Measurements from ENCODE around the gene EVL.

EVL gene

GRCh38 chr14:100124551-100125088, 59.4 kb downstream of the EVL start:
- Histone ChIP-seq H3K27me3 (ENCODE audit: low read depth, low read length) (no peaks in the 10 kb centered on the region), H3K4me3 (ENCODE audit: low read depth in 1 of 2, low read length in 2 of 2) (no peak overlapping the region), H3K9me3 (ENCODE audit: control insufficient read depth in 1 of 2, low read length in 2 of 2) (no peaks in the 10 kb centered on the region), H3K4me1 (ENCODE audit: control insufficient read depth in 1 of 2, insufficient read depth in 2 of 2, low read length in 2 of 2) (no peaks in the 10 kb centered on the region), H3K27ac (ENCODE audit: low read length) (no peak overlapping the region), H3K36me3 (ENCODE audit: control insufficient read depth in 1 of 2, insufficient read depth in 2 of 2, low read length in 2 of 2) (peaks cover 17 to 22% of the 10 kb centered on the region in 2 donors)

- H3K27me3 ChIP-seq (ENCODE audit: low read depth, low read length), result no peaks in the 10 kb centered on the region
- no peak overlapping the region for H3K27ac ChIP-seq (ENCODE audit: low read length)
- peaks cover 21 to 38% of the 10 kb centered on the region in 2 donors for H3K36me3 ChIP-seq (ENCODE audit: control insufficient read depth in 1 of 2, insufficient read depth in 2 of 2, low read length in 2 of 2)
- H3K9me3 ChIP-seq (ENCODE audit: control insufficient read depth in 1 of 2, low read length in 2 of 2), result no peaks in the 10 kb centered on the region
- H3K4me1 ChIP-seq (ENCODE audit: control insufficient read depth in 1 of 2, insufficient read depth in 2 of 2, low read length in 2 of 2), result peaks cover 0 to 2% of the 10 kb centered on the region in 2 donors
- no peak overlapping the region for H3K4me3 ChIP-seq (ENCODE audit: low read depth in 1 of 2, low read length in 2 of 2)
These were observed 61.2 kb downstream of the EVL start for GRCh38 chr14:100126401-100126800.

GRCh38 chr14:100127853-100128455, 62.7 kb downstream of the EVL start:
- no peaks in the 10 kb centered on the region for H3K27me3 ChIP-seq (ENCODE audit: low read depth, low read length)
- H3K4me1 ChIP-seq (ENCODE audit: control insufficient read depth in 1 of 2, insufficient read depth in 2 of 2, low read length in 2 of 2), result peaks cover 0 to 6% of the 10 kb centered on the region in 2 donors
- H3K9me3 ChIP-seq (ENCODE audit: control insufficient read depth in 1 of 2, low read length in 2 of 2), result no peaks in the 10 kb centered on the region
- H3K4me3 ChIP-seq (ENCODE audit: low read depth in 1 of 2, low read length in 2 of 2), result no peak overlapping the region
- peaks cover 21 to 53% of the 10 kb centered on the region in 2 donors for H3K36me3 ChIP-seq (ENCODE audit: control insufficient read depth in 1 of 2, insufficient read depth in 2 of 2, low read length in 2 of 2)
- H3K27ac ChIP-seq (ENCODE audit: low read length), result no peak overlapping the region

GRCh38 chr14:100128688-100129087, 63.5 kb downstream of the EVL start:
- H3K9me3 ChIP-seq (ENCODE audit: control insufficient read depth in 1 of 2, low read length in 2 of 2), result no peaks in the 10 kb centered on the region
- H3K27me3 ChIP-seq (ENCODE audit: low read depth, low read length), result no peaks in the 10 kb centered on the region
- peaks cover 18 to 58% of the 10 kb centered on the region in 2 donors for H3K36me3 ChIP-seq (ENCODE audit: control insufficient read depth in 1 of 2, insufficient read depth in 2 of 2, low read length in 2 of 2)
- no peak overlapping the region for H3K4me3 ChIP-seq (ENCODE audit: low read depth in 1 of 2, low read length in 2 of 2)
- peaks cover 0 to 6% of the 10 kb centered on the region in 2 donors for H3K4me1 ChIP-seq (ENCODE audit: control insufficient read depth in 1 of 2, insufficient read depth in 2 of 2, low read length in 2 of 2)
- H3K27ac ChIP-seq (ENCODE audit: low read length), result no peak overlapping the region

GRCh38 chr14:100129161-100129589, 64.0 kb downstream of the EVL start:
- Histone ChIP-seq H3K36me3 (ENCODE audit: control insufficient read depth in 1 of 2, insufficient read depth in 2 of 2, low read length in 2 of 2) (peaks cover 17 to 59% of the 10 kb centered on the region in 2 donors), H3K27me3 (ENCODE audit: low read depth, low read length) (no peaks in the 10 kb centered on the region), H3K9me3 (ENCODE audit: control insufficient read depth in 1 of 2, low read length in 2 of 2) (no peaks in the 10 kb centered on the region), H3K4me1 (ENCODE audit: control insufficient read depth in 1 of 2, insufficient read depth in 2 of 2, low read length in 2 of 2) (peaks cover 0 to 6% of the 10 kb centered on the region in 2 donors), H3K27ac (ENCODE audit: low read length) (no peak overlapping the region), H3K4me3 (ENCODE audit: low read depth in 1 of 2, low read length in 2 of 2) (no peak overlapping the region)

GRCh38 chr14:100130521-100130920, 65.3 kb downstream of the EVL start:
- no peaks in the 10 kb centered on the region for H3K27me3 ChIP-seq (ENCODE audit: low read depth, low read length)
- no peak overlapping the region for H3K4me3 ChIP-seq (ENCODE audit: low read depth in 1 of 2, low read length in 2 of 2)
- no peaks in the 10 kb centered on the region for H3K9me3 ChIP-seq (ENCODE audit: control insufficient read depth in 1 of 2, low read length in 2 of 2)
- peaks cover 21 to 62% of the 10 kb centered on the region in 2 donors for H3K36me3 ChIP-seq (ENCODE audit: control insufficient read depth in 1 of 2, insufficient read depth in 2 of 2, low read length in 2 of 2)
- H3K27ac ChIP-seq (ENCODE audit: low read length), result no peak overlapping the region
- H3K4me1 ChIP-seq (ENCODE audit: control insufficient read depth in 1 of 2, insufficient read depth in 2 of 2, low read length in 2 of 2), result peaks cover 0 to 6% of the 10 kb centered on the region in 2 donors

- H3K4me3 ChIP-seq (ENCODE audit: low read depth in 1 of 2, low read length in 2 of 2), result no peak overlapping the region
- no peaks in the 10 kb centered on the region for H3K27me3 ChIP-seq (ENCODE audit: low read depth, low read length)
- no peaks in the 10 kb centered on the region for H3K9me3 ChIP-seq (ENCODE audit: control insufficient read depth in 1 of 2, low read length in 2 of 2)
- no peak overlapping the region for H3K27ac ChIP-seq (ENCODE audit: low read length)
- peaks cover 21 to 62% of the 10 kb centered on the region in 2 donors for H3K36me3 ChIP-seq (ENCODE audit: control insufficient read depth in 1 of 2, insufficient read depth in 2 of 2, low read length in 2 of 2)
- peaks cover 0 to 6% of the 10 kb centered on the region in 2 donors for H3K4me1 ChIP-seq (ENCODE audit: control insufficient read depth in 1 of 2, insufficient read depth in 2 of 2, low read length in 2 of 2)
These were observed 66.0 kb downstream of the EVL start for GRCh38 chr14:100131181-100131580.

GRCh38 chr14:100132161-100132902, 67.1 kb downstream of the EVL start:
- no peak overlapping the region for H3K4me3 ChIP-seq (ENCODE audit: low read depth in 1 of 2, low read length in 2 of 2)
- H3K4me1 ChIP-seq (ENCODE audit: control insufficient read depth in 1 of 2, insufficient read depth in 2 of 2, low read length in 2 of 2), result peaks cover 0 to 6% of the 10 kb centered on the region in 2 donors
- H3K27ac ChIP-seq (ENCODE audit: low read length), result no peak overlapping the region
- peaks cover 14 to 53% of the 10 kb centered on the region in 2 donors for H3K36me3 ChIP-seq (ENCODE audit: control insufficient read depth in 1 of 2, insufficient read depth in 2 of 2, low read length in 2 of 2)
- H3K9me3 ChIP-seq (ENCODE audit: control insufficient read depth in 1 of 2, low read length in 2 of 2), result no peaks in the 10 kb centered on the region
- no peaks in the 10 kb centered on the region for H3K27me3 ChIP-seq (ENCODE audit: low read depth, low read length)

GRCh38 chr14:100132903-100133510, 67.8 kb downstream of the EVL start:
- no peaks in the 10 kb centered on the region for H3K9me3 ChIP-seq (ENCODE audit: control insufficient read depth in 1 of 2, low read length in 2 of 2)
- H3K4me3 ChIP-seq (ENCODE audit: low read depth in 1 of 2, low read length in 2 of 2), result no peak overlapping the region
- H3K27ac ChIP-seq (ENCODE audit: low read length), result no peak overlapping the region
- peaks cover 0 to 6% of the 10 kb centered on the region in 2 donors for H3K4me1 ChIP-seq (ENCODE audit: control insufficient read depth in 1 of 2, insufficient read depth in 2 of 2, low read length in 2 of 2)
- peaks cover 10 to 53% of the 10 kb centered on the region in 2 donors for H3K36me3 ChIP-seq (ENCODE audit: control insufficient read depth in 1 of 2, insufficient read depth in 2 of 2, low read length in 2 of 2)
- no peaks in the 10 kb centered on the region for H3K27me3 ChIP-seq (ENCODE audit: low read depth, low read length)

GRCh38 chr14:100134586-100134985, 69.4 kb downstream of the EVL start:
- H3K36me3 ChIP-seq (ENCODE audit: control insufficient read depth in 1 of 2, insufficient read depth in 2 of 2, low read length in 2 of 2), result peaks cover 10 to 60% of the 10 kb centered on the region in 2 donors
- H3K27ac ChIP-seq (ENCODE audit: low read length), result no peak overlapping the region
- H3K4me1 ChIP-seq (ENCODE audit: control insufficient read depth in 1 of 2, insufficient read depth in 2 of 2, low read length in 2 of 2), result peaks cover 0 to 6% of the 10 kb centered on the region in 2 donors
- H3K9me3 ChIP-seq (ENCODE audit: control insufficient read depth in 1 of 2, low read length in 2 of 2), result no peaks in the 10 kb centered on the region
- no peaks in the 10 kb centered on the region for H3K27me3 ChIP-seq (ENCODE audit: low read depth, low read length)
- no peak overlapping the region for H3K4me3 ChIP-seq (ENCODE audit: low read depth in 1 of 2, low read length in 2 of 2)

GRCh38 chr14:100135073-100135472, 69.9 kb downstream of the EVL start:
- H3K9me3 ChIP-seq (ENCODE audit: control insufficient read depth in 1 of 2, low read length in 2 of 2), result no peaks in the 10 kb centered on the region
- H3K4me1 ChIP-seq (ENCODE audit: control insufficient read depth in 1 of 2, insufficient read depth in 2 of 2, low read length in 2 of 2), result peaks cover 0 to 6% of the 10 kb centered on the region in 2 donors
- H3K4me3 ChIP-seq (ENCODE audit: low read depth in 1 of 2, low read length in 2 of 2), result no peak overlapping the region
- H3K36me3 ChIP-seq (ENCODE audit: control insufficient read depth in 1 of 2, insufficient read depth in 2 of 2, low read length in 2 of 2), result peaks cover 10 to 55% of the 10 kb centered on the region in 2 donors
- H3K27ac ChIP-seq (ENCODE audit: low read length), result no peak overlapping the region
- no peaks in the 10 kb centered on the region for H3K27me3 ChIP-seq (ENCODE audit: low read depth, low read length)
